HepG2 (cell line): ENCODE results near the gene SCYL1. TPM values are rescaled to one million over a fixed set of nuclear protein-coding genes. Genes with fewer than 3 reads are reported as not detected.

Source experiments
- GABPB1 ChIP-seq: IDR thresholded peaks from 2 replicates; pipeline ENCODE4 v1.6.1; 2016; ENCODE audit warnings: mild to moderate bottlenecking, missing genetic modification reagents, moderate library complexity, missing compliant biosample characterization
- HNRNPLL ChIP-seq: fragments of 200-400 bp; formaldehyde crosslinking; IDR thresholded peaks from 2 replicates; pipeline ENCODE4 v1.6.1; 2017; ENCODE audit warnings: mild to moderate bottlenecking, low read depth, low read length; ENCODE audit not compliant: poor library complexity, severe bottlenecking
- MAX ChIP-seq: IDR thresholded peaks from 2 replicates; pipeline ENCODE4 v1.6.1; 2012; ENCODE audit warnings: inconsistent platforms
- RBFOX2 ChIP-seq: fragments of 200-400 bp; formaldehyde crosslinking; IDR thresholded peaks from 2 replicates; pipeline ENCODE4 v1.6.1; 2017; ENCODE audit warnings: low read depth, mild to moderate bottlenecking, low read length
- SP5 ChIP-seq: IDR thresholded peaks from 2 replicates; pipeline ENCODE4 v1.6.1; 2016; ENCODE audit warnings: low read depth, borderline replicate concordance
- TEAD2 ChIP-seq: sonication (generic); formaldehyde crosslinking; IDR thresholded peaks from 2 replicates; pipeline ENCODE4 v1.9.0; 2021; ENCODE audit warnings: missing genetic modification reagents
- THYN1 ChIP-seq: sonication (generic); formaldehyde crosslinking; IDR thresholded peaks from 2 replicates; pipeline ENCODE4 v1.8.1; 2023; ENCODE audit warnings: low read depth, mild to moderate bottlenecking, moderate library complexity, missing genetic modification reagents, borderline replicate concordance
- ZBTB1 ChIP-seq: sonication (generic); formaldehyde crosslinking; IDR thresholded peaks from 2 replicates; pipeline ENCODE4 v1.4.0; 2020; ENCODE audit warnings: missing genetic modification reagents, borderline replicate concordance
- ZMAT3 ChIP-seq: sonication (generic); formaldehyde crosslinking; conservative IDR thresholded peaks from 2 replicates; pipeline ENCODE4 v1.7.0; 2021; ENCODE audit warnings: missing genetic modification reagents
- ZNF660 ChIP-seq: sonication (generic); formaldehyde crosslinking; IDR thresholded peaks from 2 replicates; pipeline ENCODE4 v1.5.1; 2020; ENCODE audit warnings: mild to moderate bottlenecking, low read depth, missing genetic modification reagents, borderline replicate concordance
- ZNF816 ChIP-seq: sonication (generic); formaldehyde crosslinking; IDR thresholded peaks from 2 replicates; pipeline ENCODE4 v1.8.0; 2022; ENCODE audit warnings: missing genetic modification reagents, mild to moderate bottlenecking, borderline replicate concordance
- polyA plus RNA-seq, 8 experiments: library from polyadenylated mRNA; depleted of rRNA in 3 of 8; stranded (reverse) in 7 of 8; unstranded in 1 of 8; fragments of >200 nt; fragmentation: Illumina TruSeq in 4 of 8; extraction: Trizol in 4 of 8; gene quantifications; 2 replicates each; pipeline versions ENCODE4 v1.2.1 to v1.2.3, GENCODE V29; 2011 to 2016; ENCODE audit warnings: low read depth in 4 of 8, missing spikeins in 1 of 8, mixed read lengths in 1 of 8; ENCODE audit not compliant: insufficient read depth in 1 of 8
- total RNA-seq, 5 experiments: library from RNA; depleted of rRNA; stranded (reverse); fragments of >200 nt; fragmentation: Illumina TruSeq; extraction: Trizol; gene quantifications; 2 replicates each; pipeline ENCODE4 v1.2.3, GENCODE V29; 2016; ENCODE audit warnings: low read depth in 1 of 5
- TF ChIP-seq, protein P1 (sequence below): sonication (generic); formaldehyde crosslinking; IDR thresholded peaks from 2 replicates; pipeline ENCODE4 v1.9.0; 2021; ENCODE audit warnings: mild to moderate bottlenecking, missing genetic modification reagents
- TF ChIP-seq, protein P2 (sequence below): sonication (generic); formaldehyde crosslinking; IDR thresholded peaks from 2 replicates; pipeline ENCODE4 v1.9.0; 2021; ENCODE audit warnings: missing genetic modification reagents, mild to moderate bottlenecking, borderline replicate concordance

SCYL1 gene
- total and polyA plus RNA-seq, 2 of the 13 experiments (the other 11 are each of a cell fraction or from before 2014, with no cell fraction given) = 65.9 to 103 TPM

- TF ChIP-seq HNRNPLL (peak; percentile 42), ZNF660 (no peak), THYN1 (CRISPR knock-in tag) (no peak), MAX (peak; percentile 53), RBFOX2 (peak; percentile 83), ZNF816 (CRISPR knock-in tag) (no peak), SP5 (CRISPR knock-in tag) (peak; percentile 35; the same call in 1 of the 2 replicates), ZBTB1 (CRISPR knock-in tag) (no peak), GABPB1 (peak; percentile 80), TEAD2 (CRISPR knock-in tag) (no peak), ZMAT3 (CRISPR knock-in tag) (no peak)
- TF ChIP-seq, protein P1, sequence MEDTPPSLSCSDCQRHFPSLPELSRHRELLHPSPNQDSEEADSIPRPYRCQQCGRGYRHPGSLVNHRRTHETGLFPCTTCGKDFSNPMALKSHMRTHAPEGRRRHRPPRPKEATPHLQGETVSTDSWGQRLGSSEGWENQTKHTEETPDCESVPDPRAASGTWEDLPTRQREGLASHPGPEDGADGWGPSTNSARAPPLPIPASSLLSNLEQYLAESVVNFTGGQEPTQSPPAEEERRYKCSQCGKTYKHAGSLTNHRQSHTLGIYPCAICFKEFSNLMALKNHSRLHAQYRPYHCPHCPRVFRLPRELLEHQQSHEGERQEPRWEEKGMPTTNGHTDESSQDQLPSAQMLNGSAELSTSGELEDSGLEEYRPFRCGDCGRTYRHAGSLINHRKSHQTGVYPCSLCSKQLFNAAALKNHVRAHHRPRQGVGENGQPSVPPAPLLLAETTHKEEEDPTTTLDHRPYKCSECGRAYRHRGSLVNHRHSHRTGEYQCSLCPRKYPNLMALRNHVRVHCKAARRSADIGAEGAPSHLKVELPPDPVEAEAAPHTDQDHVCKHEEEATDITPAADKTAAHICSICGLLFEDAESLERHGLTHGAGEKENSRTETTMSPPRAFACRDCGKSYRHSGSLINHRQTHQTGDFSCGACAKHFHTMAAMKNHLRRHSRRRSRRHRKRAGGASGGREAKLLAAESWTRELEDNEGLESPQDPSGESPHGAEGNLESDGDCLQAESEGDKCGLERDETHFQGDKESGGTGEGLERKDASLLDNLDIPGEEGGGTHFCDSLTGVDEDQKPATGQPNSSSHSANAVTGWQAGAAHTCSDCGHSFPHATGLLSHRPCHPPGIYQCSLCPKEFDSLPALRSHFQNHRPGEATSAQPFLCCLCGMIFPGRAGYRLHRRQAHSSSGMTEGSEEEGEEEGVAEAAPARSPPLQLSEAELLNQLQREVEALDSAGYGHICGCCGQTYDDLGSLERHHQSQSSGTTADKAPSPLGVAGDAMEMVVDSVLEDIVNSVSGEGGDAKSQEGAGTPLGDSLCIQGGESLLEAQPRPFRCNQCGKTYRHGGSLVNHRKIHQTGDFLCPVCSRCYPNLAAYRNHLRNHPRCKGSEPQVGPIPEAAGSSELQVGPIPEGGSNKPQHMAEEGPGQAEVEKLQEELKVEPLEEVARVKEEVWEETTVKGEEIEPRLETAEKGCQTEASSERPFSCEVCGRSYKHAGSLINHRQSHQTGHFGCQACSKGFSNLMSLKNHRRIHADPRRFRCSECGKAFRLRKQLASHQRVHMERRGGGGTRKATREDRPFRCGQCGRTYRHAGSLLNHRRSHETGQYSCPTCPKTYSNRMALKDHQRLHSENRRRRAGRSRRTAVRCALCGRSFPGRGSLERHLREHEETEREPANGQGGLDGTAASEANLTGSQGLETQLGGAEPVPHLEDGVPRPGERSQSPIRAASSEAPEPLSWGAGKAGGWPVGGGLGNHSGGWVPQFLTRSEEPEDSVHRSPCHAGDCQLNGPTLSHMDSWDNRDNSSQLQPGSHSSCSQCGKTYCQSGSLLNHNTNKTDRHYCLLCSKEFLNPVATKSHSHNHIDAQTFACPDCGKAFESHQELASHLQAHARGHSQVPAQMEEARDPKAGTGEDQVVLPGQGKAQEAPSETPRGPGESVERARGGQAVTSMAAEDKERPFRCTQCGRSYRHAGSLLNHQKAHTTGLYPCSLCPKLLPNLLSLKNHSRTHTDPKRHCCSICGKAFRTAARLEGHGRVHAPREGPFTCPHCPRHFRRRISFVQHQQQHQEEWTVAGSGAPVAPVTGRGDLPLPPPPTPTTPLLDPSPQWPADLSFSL = no peak
- TF ChIP-seq, protein P2, sequence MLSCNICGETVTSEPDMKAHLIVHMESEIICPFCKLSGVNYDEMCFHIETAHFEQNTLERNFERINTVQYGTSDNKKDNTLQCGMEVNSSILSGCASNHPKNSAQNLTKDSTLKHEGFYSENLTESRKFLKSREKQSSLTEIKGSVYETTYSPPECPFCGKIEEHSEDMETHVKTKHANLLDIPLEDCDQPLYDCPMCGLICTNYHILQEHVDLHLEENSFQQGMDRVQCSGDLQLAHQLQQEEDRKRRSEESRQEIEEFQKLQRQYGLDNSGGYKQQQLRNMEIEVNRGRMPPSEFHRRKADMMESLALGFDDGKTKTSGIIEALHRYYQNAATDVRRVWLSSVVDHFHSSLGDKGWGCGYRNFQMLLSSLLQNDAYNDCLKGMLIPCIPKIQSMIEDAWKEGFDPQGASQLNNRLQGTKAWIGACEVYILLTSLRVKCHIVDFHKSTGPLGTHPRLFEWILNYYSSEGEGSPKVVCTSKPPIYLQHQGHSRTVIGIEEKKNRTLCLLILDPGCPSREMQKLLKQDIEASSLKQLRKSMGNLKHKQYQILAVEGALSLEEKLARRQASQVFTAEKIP (CRISPR knock-in tag) = no peak
Measured at GRCh38 chr11:65524741-65525545, at the start of gene SCYL1 (continued).
